Endothelial cell of umbilical vein (primary cell): Measurements from ENCODE around the gene RPL13. TPM values are rescaled to one million over a fixed set of nuclear protein-coding genes. Genes with fewer than 3 reads are reported as not detected.

Experiments used
- BruUV-seq: library from RNA; stranded (reverse); fragments of 400-500 nt; replicated peaks from 2 replicates; lab custom pipeline; 2021; lab: Mats Ljungman, UMichigan
- CTCF ChIA-PET: fragments of 300-600, 350-600 bp; sonication (Branson Sonifier 250); formaldehyde crosslinking; loops from one replicate; lab custom pipeline; 2021; ENCODE audit warnings: antibody characterized with exemption, inconsistent platforms; lab: Charles Lee
- POLR2A ChIA-PET: fragments of 300-600, 350-600 bp; sonication (Branson Sonifier 250); formaldehyde crosslinking; loops from one replicate; lab custom pipeline; 2021; ENCODE audit warnings: antibody characterized with exemption, inconsistent platforms; lab: Charles Lee
- DNase-seq: peaks from one replicate; pipeline ENCODE4 v3.0.0-alpha.2; 2011; ENCODE audit warnings: low read depth, low spot score
- FAIRE-seq: peaks from 2 replicates; lab custom pipeline; 2011; peaks lifted over from hg19 to GRCh38; lab: Jason Lieb, UNC
- H2AFZ ChIP-seq: 2 replicates; pipeline ENCODE4 v1.6.0; 2012; ENCODE audit warnings: low read depth, low read length, control low read depth, inconsistent platforms
- H3K27ac ChIP-seq: 2 replicates; pipeline ENCODE4 v1.5.1; 2011; ENCODE audit warnings: low read depth, mild to moderate bottlenecking, control low read depth, low read length, moderate library complexity; ENCODE audit not compliant: insufficient read depth
- H3K27me3 ChIP-seq, 2 experiments: 2 replicates each; pipeline versions ENCODE4 v1.6.0 to v1.6.1; 2011; ENCODE audit warnings: low read length in 2 of 2, mixed read lengths in 1 of 2; ENCODE audit not compliant: control insufficient read depth in 2 of 2, insufficient read depth in 2 of 2
- H3K36me3 ChIP-seq, 2 experiments: 2 replicates in 1 of 2; 3 replicates in 1 of 2; pipeline ENCODE4 v1.5.1; 2011; ENCODE audit warnings: low read length in 2 of 2, mild to moderate bottlenecking in 1 of 2, moderate library complexity in 1 of 2; ENCODE audit not compliant: control insufficient read depth in 2 of 2, insufficient read depth in 2 of 2; ENCODE audit errors: extremely low read depth in 1 of 2
- H3K4me1 ChIP-seq: 3 replicates; pipeline ENCODE4 v1.5.1; 2011; ENCODE audit warnings: mild to moderate bottlenecking, low read length; ENCODE audit not compliant: control insufficient read depth, insufficient read depth; ENCODE audit errors: extremely low read depth
- H3K4me2 ChIP-seq: 2 replicates; pipeline ENCODE4 v1.6.1; 2011; ENCODE audit warnings: low read length, control low read depth, mixed read lengths; ENCODE audit not compliant: insufficient read depth
- H3K4me3 ChIP-seq, 3 experiments: fragments of 200-600 bp in 1 of 3; sonication (generic), shearing (Covaris generic) in 1 of 3; replicated peaks in 1 of 3; 2 replicates each; pipeline ENCODE4 v1.5.1; 2011 to 2016; ENCODE audit warnings: control low read depth in 3 of 3, low read length in 3 of 3, mild to moderate bottlenecking in 2 of 3, inconsistent platforms in 1 of 3, low read depth in 1 of 3, moderate library complexity in 1 of 3; ENCODE audit not compliant: insufficient read depth in 1 of 3
- H3K79me2 ChIP-seq: 2 replicates; pipeline ENCODE4 v1.6.0; 2012; ENCODE audit warnings: low read length, inconsistent platforms; ENCODE audit not compliant: control insufficient read depth, insufficient read depth
- H3K9ac ChIP-seq: replicated peaks from 2 replicates; pipeline ENCODE3; 2011; ENCODE audit warnings: low read length, control low read depth; ENCODE audit not compliant: insufficient read depth; ENCODE audit errors: extremely low read depth
- H3K9me1 ChIP-seq: replicated peaks from 3 replicates; pipeline ENCODE4 v1.6.0; 2011; ENCODE audit warnings: mild to moderate bottlenecking, low read length; ENCODE audit not compliant: control insufficient read depth, insufficient read depth; ENCODE audit errors: extremely low read depth
- H3K9me3 ChIP-seq: replicated peaks from 2 replicates; pipeline ENCODE4 v1.5.1; 2012; ENCODE audit warnings: low read length, inconsistent platforms; ENCODE audit not compliant: control insufficient read depth, insufficient read depth
- H4K20me1 ChIP-seq: replicated peaks from 2 replicates; pipeline ENCODE3; 2011; ENCODE audit warnings: mild to moderate bottlenecking, low read length; ENCODE audit not compliant: control insufficient read depth, insufficient read depth; ENCODE audit errors: extremely low read depth
- EZH2 ChIP-seq: IDR thresholded peaks from 2 replicates; pipeline ENCODE4 v1.6.1; 2012; ENCODE audit warnings: borderline replicate concordance, low read depth, mild to moderate bottlenecking, moderate library complexity, low read length, inconsistent platforms; ENCODE audit not compliant: severe bottlenecking
- FOS ChIP-seq: IDR thresholded peaks from 2 replicates; pipeline ENCODE4 v1.6.1; 2011; ENCODE audit warnings: mild to moderate bottlenecking, low read length, moderate library complexity, borderline replicate concordance; ENCODE audit not compliant: insufficient read depth
- GATA2 ChIP-seq: IDR thresholded peaks from 2 replicates; pipeline ENCODE4 v1.7.0; 2011; ENCODE audit warnings: low read depth, mild to moderate bottlenecking, moderate library complexity, mixed read lengths, low read length; ENCODE audit not compliant: insufficient read length, insufficient read depth
- JUN ChIP-seq: IDR thresholded peaks from 2 replicates; pipeline ENCODE4 v1.6.1; 2011; ENCODE audit warnings: borderline replicate concordance, low read depth; ENCODE audit not compliant: insufficient read length, insufficient read depth
- MYC ChIP-seq: IDR thresholded peaks from one replicate; pipeline ENCODE4 v1.6.1; 2011; ENCODE audit warnings: mild to moderate bottlenecking, low read depth, low read length
- POLR2A ChIP-seq: IDR thresholded peaks from 2 replicates; pipeline ENCODE4 v1.6.1; 2012; ENCODE audit warnings: low read depth, mild to moderate bottlenecking, control low read depth, low read length
- POLR2AphosphoS5 ChIP-seq: IDR thresholded peaks from 2 replicates; pipeline ENCODE4 v1.6.1; 2012; ENCODE audit warnings: low read depth, mild to moderate bottlenecking, control low read depth, low read length, moderate library complexity; ENCODE audit not compliant: insufficient read depth
- dilution Hi-C: fragments of 300-500 bp; cut with MboI; formaldehyde crosslinking; loops from one replicate; pipeline ENCODE4 v1.15.0; 2019; ENCODE audit warnings: low sequenced_read_pairs; ENCODE audit not compliant: extremely low pct_ligation_motif_present
- intact Hi-C: fragments of 100-400 bp; cut with micrococcal nuclease; formaldehyde crosslinking; loops from one replicate; pipeline ENCODE4 v1.10.0; 2022
- polyA plus RNA-seq, 4 experiments: library from polyadenylated mRNA; depleted of rRNA in 3 of 4; stranded (reverse) in 3 of 4; unstranded in 1 of 4; fragments of >200 nt; gene quantifications; 2 replicates each; pipeline versions ENCODE4 v1.2.1 to v1.2.3, GENCODE V29; 2011 to 2012; ENCODE audit warnings: missing spikeins in 1 of 4
- total RNA-seq: library from RNA; stranded (reverse); gene quantifications from 2 replicates; pipeline ENCODE4 v1.2.3, GENCODE V29; 2021
- TF ChIP-seq, protein P1 (sequence below): IDR thresholded peaks from 2 replicates; pipeline ENCODE4 v1.6.1; 2011; ENCODE audit not compliant: insufficient read depth, insufficient read length
- TF ChIP-seq, protein P2 (sequence below), 2 donors: IDR thresholded peaks; 1 replicate in 1 of 2; 2 replicates in 1 of 2; pipeline ENCODE4 v1.5.1; 2011; ENCODE audit warnings: low read length in 2 of 2, mild to moderate bottlenecking in 2 of 2, moderate library complexity in 2 of 2, control low read depth in 1 of 2, inconsistent platforms in 1 of 2, low read depth in 1 of 2; ENCODE audit not compliant: insufficient read depth in 1 of 2; ENCODE audit errors: extremely low read depth in 1 of 2

The RPL13 gene
- total and polyA plus RNA-seq, 2 donors (not counting 3 experiments of a cell fraction or from before 2014, with no cell fraction given), result 1,463 to 5,670 TPM

DNA sequence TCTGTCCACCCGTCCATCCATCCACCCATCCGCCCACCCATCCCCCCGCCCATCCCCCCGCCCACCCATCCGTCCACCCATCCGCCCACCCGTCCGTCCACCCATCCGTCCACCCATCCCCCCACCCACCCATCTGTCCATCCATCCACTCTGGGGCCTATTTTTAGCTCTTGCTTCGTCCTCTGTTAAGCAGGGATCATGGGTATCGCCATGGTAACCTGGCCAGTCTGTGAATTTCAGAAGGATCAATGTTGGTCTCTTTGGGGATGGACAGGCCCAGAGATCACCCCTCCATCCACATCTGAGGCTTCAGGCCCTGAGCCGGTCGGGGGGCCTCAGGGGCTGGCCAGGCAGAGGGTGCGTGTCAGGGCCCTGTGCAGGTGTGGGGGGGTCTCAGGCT is 37.7 kb downstream of the RPL13 start:
- Histone ChIP-seq H3K9me1 (no peaks in the 10 kb centered on the region), H3K9ac (no peak overlapping the region), H3K9me3 (no peaks in the 10 kb centered on the region), H3K27ac (no peak overlapping the region), H3K4me3 (no peak overlapping the region), H3K79me2 (no peaks in the 10 kb centered on the region), H4K20me1 (no peaks in the 10 kb centered on the region), H2AFZ (no peak overlapping the region), H3K4me2 (no peak overlapping the region), H3K27me3 (no peaks in the 10 kb centered on the region), H3K36me3 (no peaks in the 10 kb centered on the region), H3K4me1 (peaks cover 11% of the 10 kb centered on the region)
- ChIA-PET CTCF (interaction anchor here (1.5 kb wide), 1 partner anchor 17 kb away, joined by 6 read pairs; no protein-coding TSS in a partner anchor), POLR2A (no interaction called here)
- BruUV-seq, result no TSS peak
- intact Hi-C loops, result no loop called here
- no peak for FAIRE-seq
- TF ChIP-seq, protein P1, sequence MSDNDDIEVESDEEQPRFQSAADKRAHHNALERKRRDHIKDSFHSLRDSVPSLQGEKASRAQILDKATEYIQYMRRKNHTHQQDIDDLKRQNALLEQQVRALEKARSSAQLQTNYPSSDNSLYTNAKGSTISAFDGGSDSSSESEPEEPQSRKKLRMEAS, result no peak
- TF ChIP-seq POLR2AphosphoS5 (no peak), POLR2A (no peak), MYC (no peak), FOS (no peak), GATA2 (no peak), EZH2 (no peak), JUN (no peak)
- TF ChIP-seq, protein P2, sequence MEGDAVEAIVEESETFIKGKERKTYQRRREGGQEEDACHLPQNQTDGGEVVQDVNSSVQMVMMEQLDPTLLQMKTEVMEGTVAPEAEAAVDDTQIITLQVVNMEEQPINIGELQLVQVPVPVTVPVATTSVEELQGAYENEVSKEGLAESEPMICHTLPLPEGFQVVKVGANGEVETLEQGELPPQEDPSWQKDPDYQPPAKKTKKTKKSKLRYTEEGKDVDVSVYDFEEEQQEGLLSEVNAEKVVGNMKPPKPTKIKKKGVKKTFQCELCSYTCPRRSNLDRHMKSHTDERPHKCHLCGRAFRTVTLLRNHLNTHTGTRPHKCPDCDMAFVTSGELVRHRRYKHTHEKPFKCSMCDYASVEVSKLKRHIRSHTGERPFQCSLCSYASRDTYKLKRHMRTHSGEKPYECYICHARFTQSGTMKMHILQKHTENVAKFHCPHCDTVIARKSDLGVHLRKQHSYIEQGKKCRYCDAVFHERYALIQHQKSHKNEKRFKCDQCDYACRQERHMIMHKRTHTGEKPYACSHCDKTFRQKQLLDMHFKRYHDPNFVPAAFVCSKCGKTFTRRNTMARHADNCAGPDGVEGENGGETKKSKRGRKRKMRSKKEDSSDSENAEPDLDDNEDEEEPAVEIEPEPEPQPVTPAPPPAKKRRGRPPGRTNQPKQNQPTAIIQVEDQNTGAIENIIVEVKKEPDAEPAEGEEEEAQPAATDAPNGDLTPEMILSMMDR (IDR thresholded peaks at IDR 0.05; ENCODE audit: extremely low read depth in 1 of 2, insufficient read depth in 1 of 2, low read depth in 1 of 2, low read length in 2 of 2), result no peak
- dilution Hi-C loops, result no loop called here
- DNase-seq, result no peak
